Measurements from ENCODE around the gene SPPL2C.
"Not testable (repeated sequence)": the region's sequence is repeated elsewhere in the genome, so short reads cannot be mapped to it uniquely, and the experiment has no call there.

Gene SPPL2C

GRCh38 chr17:45857977-45858708 lies 13.5 kb downstream of the SPPL2C start:
- TF ChIP-seq, protein P1, sequence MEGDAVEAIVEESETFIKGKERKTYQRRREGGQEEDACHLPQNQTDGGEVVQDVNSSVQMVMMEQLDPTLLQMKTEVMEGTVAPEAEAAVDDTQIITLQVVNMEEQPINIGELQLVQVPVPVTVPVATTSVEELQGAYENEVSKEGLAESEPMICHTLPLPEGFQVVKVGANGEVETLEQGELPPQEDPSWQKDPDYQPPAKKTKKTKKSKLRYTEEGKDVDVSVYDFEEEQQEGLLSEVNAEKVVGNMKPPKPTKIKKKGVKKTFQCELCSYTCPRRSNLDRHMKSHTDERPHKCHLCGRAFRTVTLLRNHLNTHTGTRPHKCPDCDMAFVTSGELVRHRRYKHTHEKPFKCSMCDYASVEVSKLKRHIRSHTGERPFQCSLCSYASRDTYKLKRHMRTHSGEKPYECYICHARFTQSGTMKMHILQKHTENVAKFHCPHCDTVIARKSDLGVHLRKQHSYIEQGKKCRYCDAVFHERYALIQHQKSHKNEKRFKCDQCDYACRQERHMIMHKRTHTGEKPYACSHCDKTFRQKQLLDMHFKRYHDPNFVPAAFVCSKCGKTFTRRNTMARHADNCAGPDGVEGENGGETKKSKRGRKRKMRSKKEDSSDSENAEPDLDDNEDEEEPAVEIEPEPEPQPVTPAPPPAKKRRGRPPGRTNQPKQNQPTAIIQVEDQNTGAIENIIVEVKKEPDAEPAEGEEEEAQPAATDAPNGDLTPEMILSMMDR (IDR thresholded peaks at IDR 0.05; ENCODE audit: extremely low read depth, missing control alignments): no peak
- no peak for DNase-seq (ENCODE audit: low spot score)

- DNase-seq (ENCODE audit: low spot score): no peak
- TF ChIP-seq, protein P1 (IDR thresholded peaks at IDR 0.05; ENCODE audit: extremely low read depth, missing control alignments): no peak
Observed at GRCh38 chr17:45861165-45861564, 16.5 kb downstream of the SPPL2C start.

DNA sequence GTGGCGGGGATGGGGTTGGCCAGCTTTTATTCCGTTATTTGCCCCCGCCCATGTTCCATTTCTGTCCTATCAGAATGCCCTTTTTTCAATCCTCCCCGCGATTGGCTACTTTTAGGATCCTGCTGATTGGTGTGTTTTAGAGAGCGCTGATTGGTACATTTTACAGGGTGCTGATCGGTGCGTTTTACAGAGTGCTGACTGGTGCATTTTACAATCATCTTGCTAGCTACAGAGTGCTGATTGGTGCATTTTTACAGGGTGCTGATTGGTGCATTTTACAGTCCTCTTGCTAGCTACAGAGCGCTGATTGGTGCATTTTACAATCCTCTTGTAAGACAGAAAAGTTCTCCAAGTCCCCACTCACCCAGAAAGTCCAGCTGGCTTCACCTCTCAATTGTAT lies 17.4 kb downstream of the SPPL2C start:
- not testable (repeated sequence) for DNase-seq (ENCODE audit: low spot score)

GRCh38 chr17:45863857-45864654 lies 19.4 kb downstream of the SPPL2C start:
- TF ChIP-seq, protein P1 (IDR thresholded peaks at IDR 0.05; ENCODE audit: extremely low read depth, missing control alignments): no peak
- no peak for DNase-seq (ENCODE audit: low spot score)

DNA sequence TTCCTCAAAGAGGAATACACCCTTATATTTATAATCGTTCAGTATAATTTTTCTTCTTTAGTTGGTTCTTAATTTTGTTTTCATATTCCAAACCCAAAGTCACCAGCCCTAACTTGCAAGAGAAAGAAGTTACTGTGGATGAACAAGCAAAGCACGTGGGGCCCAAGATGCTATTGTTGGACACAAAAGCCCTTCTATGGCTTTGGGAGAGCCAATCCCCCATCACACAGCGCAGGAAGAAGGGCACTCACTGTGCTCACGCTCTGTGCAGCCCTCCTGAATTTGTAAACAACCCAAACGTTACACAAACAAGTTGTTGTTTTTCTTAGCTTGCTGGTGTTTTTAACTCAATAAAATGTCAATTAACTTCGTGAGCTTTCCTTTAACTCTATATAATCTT lies 22.5 kb downstream of the SPPL2C start:
- DNase-seq (ENCODE audit: low spot score): no peak

DNA sequence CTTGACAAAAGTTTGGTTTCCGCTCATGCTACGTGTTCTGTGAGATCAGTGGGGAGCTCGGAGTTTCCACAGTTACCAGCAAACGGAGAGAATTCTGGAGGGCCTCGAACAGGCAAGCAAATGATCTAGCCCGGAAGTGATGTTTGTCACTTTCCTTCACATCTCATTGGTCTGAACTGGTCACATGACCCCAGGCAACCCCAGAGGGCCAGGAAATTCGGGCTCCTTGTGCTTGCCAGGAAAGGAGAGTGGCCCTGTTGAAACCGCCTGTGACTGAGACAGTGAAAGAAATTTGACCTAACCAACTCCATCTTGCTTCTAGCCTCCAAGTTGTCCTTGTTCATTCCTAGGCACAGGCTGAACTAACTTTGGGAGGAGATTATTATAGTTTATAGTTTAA lies 23.0 kb downstream of the SPPL2C start:
- TF ChIP-seq, protein P1 (IDR thresholded peaks at IDR 0.05; ENCODE audit: extremely low read depth, missing control alignments): no peak
- DNase-seq (ENCODE audit: low spot score): no peak

More for the DNA sequence above, 22.5 kb downstream of the SPPL2C start:
- TF ChIP-seq, protein P1 (IDR thresholded peaks at IDR 0.05; ENCODE audit: extremely low read depth, missing control alignments): no peak

DNA sequence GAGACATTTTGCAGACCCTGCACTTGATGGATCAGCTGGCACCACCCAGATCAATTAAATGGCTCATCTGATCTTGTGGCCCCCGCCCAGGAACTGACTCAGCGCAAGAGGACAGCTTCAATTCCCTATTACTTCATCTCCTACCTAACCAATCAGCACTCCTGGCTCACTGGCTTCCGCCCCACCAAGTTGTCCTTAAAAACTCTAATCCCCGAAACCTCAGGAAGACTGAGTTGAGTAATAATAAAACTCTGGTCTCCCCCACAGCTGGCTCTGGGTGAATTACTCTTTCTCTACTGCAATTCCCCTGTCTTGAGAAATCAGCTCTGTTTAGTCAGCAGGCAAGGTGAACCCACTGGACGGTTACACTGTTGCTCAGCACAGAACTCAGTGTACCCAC lies 23.6 kb downstream of the SPPL2C start:
- DNase-seq (ENCODE audit: low spot score): no peak
- TF ChIP-seq, protein P1 (IDR thresholded peaks at IDR 0.05; ENCODE audit: extremely low read depth, missing control alignments): no peak
